Activated T-helper 2 cell treated with anti-CD3 and anti-CD28 coated beads, Interferon-gamma antibody, Interleukin-2, Interleukin-4, amounts not matched to agents 10 μg/mL and 5 μg/mL and 100 μg/mL, durations not matched to agents 14 hours and 24 hours and 36 hours (primary cell): ENCODE data around the gene DCTD. TPM values are rescaled to one million over a fixed set of nuclear protein-coding genes. Genes with fewer than 3 reads are reported as not detected.

Experiments
- DNase-seq: peaks from one replicate; pipeline ENCODE4 v3.0.0; 2021; ENCODE audit warnings: low spot score
- H3K27ac Mint-ChIP-seq: one replicate; pipeline ENCODE4 v1.8.0; 2021; ENCODE audit warnings: mixed read lengths
- H3K27me3 Mint-ChIP-seq: one replicate; pipeline ENCODE4 v1.8.0; 2021; ENCODE audit warnings: low read depth, mixed read lengths
- H3K36me3 Mint-ChIP-seq: one replicate; pipeline ENCODE4 v1.8.0; 2021; ENCODE audit warnings: low read depth, mixed read lengths
- H3K4me1 Mint-ChIP-seq: one replicate; pipeline ENCODE4 v1.8.0; 2021; ENCODE audit warnings: low read depth, mixed read lengths
- H3K4me3 Mint-ChIP-seq: one replicate; pipeline ENCODE4 v1.8.0; 2021; ENCODE audit warnings: low read depth, mild to moderate bottlenecking, moderate library complexity, mixed read lengths
- H3K9me3 Mint-ChIP-seq: one replicate; pipeline ENCODE4 v1.8.0; 2021; ENCODE audit warnings: mixed read lengths
- intact Hi-C: fragments of 100-400 bp; cut with micrococcal nuclease; formaldehyde crosslinking; loops from one replicate; pipeline ENCODE4 v1.15.1; 2023
- total RNA-seq: library from RNA; stranded (reverse); gene quantifications from 2 replicates; pipeline ENCODE4 v1.2.3, GENCODE V29; 2022

DCTD gene
- total RNA-seq, 1 donor from 2014 or later: 121 TPM

DNA sequence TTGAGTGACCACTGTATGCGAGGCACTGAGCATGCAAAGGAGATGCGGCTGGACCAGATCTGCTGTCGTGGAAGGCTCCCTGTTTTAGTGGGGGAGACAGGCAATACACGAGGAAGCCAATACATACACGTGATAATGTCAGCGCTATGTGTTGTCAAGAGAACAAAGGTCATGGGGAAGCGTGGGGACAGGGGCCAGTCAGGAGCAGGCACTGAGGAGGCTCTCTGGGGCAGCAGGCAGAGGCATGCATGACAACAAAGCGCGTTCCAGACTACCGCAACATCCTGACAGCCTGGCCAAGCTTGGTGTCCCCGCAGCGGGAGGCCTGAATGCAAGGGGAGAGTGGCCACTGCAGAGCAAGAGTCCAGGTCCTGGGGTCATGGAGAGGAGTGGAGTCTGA lies 61.9 kb downstream of the DCTD start:
- no peak for DNase-seq

DNA sequence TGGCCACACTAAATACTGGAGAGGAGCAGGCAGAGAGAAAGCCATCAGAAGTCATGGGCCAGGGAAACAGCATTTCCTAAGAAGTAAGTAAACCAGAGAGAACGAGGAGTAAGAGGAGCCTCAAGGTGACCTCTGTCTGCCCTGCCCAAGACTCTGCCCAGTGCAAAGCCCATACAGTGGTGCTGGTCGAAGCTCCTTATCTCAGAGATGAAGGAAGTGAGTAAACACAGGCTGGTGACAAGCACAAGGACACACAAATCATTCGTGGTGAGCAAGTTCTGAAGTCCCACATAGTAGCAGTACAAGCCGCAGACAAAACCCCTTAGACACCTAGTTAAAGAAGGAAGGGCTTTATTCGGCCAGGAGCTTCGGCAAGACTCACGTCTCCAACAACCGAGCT lies 62.7 kb downstream of the DCTD start:
- no peaks in the 10 kb centered on the region for H3K36me3 Mint-ChIP-seq
- H3K27me3 Mint-ChIP-seq: no peaks in the 10 kb centered on the region
- no peak overlapping the region for H3K4me3 Mint-ChIP-seq
- intact Hi-C loops: no loop called here
- no peak overlapping the region for H3K27ac Mint-ChIP-seq
- no peaks in the 10 kb centered on the region for H3K4me1 Mint-ChIP-seq
- no peaks in the 10 kb centered on the region for H3K9me3 Mint-ChIP-seq
- no peak for DNase-seq

More for the DNA sequence above, 61.9 kb downstream of the DCTD start:
- Mint-ChIP-seq H3K27ac (no peak overlapping the region), H3K4me3 (no peak overlapping the region), H3K36me3 (no peaks in the 10 kb centered on the region), H3K4me1 (no peaks in the 10 kb centered on the region), H3K9me3 (no peaks in the 10 kb centered on the region), H3K27me3 (no peaks in the 10 kb centered on the region)
- intact Hi-C loops: no loop called here

GRCh38 chr4:182853731-182854330 lies 63.4 kb downstream of the DCTD start:
- no peak overlapping the region for H3K27ac Mint-ChIP-seq
- H3K27me3 Mint-ChIP-seq: no peaks in the 10 kb centered on the region
- H3K4me1 Mint-ChIP-seq: no peaks in the 10 kb centered on the region
- no peak overlapping the region for H3K4me3 Mint-ChIP-seq
- no peaks in the 10 kb centered on the region for H3K36me3 Mint-ChIP-seq
- intact Hi-C loops: no loop called here
- DNase-seq: no peak
- no peaks in the 10 kb centered on the region for H3K9me3 Mint-ChIP-seq

DNA sequence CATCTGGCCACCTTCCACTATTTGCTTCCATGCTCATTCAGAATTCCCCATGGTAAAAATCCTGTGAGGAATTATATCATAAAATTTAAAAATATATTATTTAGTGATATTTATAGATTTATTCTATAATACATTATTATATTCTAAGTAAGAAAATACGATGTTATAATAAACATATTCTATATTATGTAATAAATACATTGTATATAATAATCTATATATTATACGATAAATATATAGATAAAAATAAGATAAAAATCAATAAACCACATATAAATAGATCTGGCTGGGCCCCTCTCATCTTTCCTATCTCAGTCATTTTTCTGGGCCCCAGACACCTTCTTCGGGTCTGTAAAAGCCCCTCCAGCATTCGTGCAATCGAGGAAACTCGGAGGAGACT lies 68.5 kb downstream of the DCTD start:
- H3K9me3 Mint-ChIP-seq: no peaks in the 10 kb centered on the region
- no peak overlapping the region for H3K27ac Mint-ChIP-seq
- no peaks in the 10 kb centered on the region for H3K4me1 Mint-ChIP-seq
- no peak overlapping the region for H3K4me3 Mint-ChIP-seq
- H3K27me3 Mint-ChIP-seq: no peaks in the 10 kb centered on the region
- intact Hi-C loops: no loop called here
- no peak for DNase-seq
- H3K36me3 Mint-ChIP-seq: no peaks in the 10 kb centered on the region

DNA sequence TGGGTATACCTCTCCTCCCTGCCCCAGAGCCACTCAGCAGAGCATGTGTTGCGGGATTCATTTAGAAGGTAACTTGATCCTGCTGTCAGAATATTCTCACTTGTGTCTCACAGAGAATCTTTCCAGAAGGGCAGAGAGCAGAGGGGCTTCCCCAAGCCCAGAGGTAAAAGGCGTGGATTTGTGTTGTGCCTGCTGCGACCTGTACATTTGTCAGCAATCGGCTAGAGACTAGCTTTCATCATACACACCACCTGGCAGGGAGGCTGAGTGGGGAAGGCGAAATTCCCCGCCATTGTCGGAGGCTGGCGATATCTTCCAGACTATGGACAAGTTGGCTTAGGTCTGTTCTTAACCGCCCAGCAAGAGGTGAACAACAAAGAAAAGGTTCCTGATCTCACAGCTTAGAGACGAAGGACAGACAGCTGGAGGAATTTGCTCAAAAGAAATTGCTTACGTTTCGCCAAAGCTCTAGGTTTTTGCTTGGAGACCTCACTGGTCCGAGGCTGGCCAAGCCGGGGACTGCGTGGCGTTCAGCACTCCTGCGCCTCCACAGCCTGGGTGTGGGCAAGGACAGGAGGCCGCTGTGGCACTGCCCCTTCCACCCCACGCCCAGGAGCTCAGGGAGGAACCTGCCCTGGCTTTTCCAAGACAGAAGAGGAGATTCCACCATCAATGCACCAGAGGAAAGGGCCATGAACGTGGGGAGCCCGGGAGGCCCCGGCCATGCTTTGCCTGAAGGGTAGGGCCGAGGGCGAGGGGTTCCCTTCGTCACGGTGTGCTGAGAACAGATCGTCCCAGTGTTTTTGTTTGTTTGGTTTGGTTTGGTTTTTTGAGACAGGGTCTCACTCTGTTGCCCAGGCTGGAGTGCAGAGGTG lies 69.4 kb downstream of the DCTD start:
- no peak for DNase-seq
- Mint-ChIP-seq H3K27ac (no peak overlapping the region), H3K4me1 (no peaks in the 10 kb centered on the region), H3K27me3 (no peaks in the 10 kb centered on the region), H3K4me3 (no peak overlapping the region), H3K9me3 (no peaks in the 10 kb centered on the region), H3K36me3 (no peaks in the 10 kb centered on the region)
- intact Hi-C loops: no loop called here

GRCh38 chr4:182846036-182846435 lies 71.2 kb downstream of the DCTD start:
- Mint-ChIP-seq H3K4me3 (no peak overlapping the region), H3K36me3 (no peaks in the 10 kb centered on the region), H3K27me3 (no peaks in the 10 kb centered on the region), H3K9me3 (no peaks in the 10 kb centered on the region), H3K4me1 (no peaks in the 10 kb centered on the region), H3K27ac (no peak overlapping the region)
- intact Hi-C loops: no loop called here
- DNase-seq: no peak

- no peaks in the 10 kb centered on the region for H3K36me3 Mint-ChIP-seq
- no peak overlapping the region for H3K27ac Mint-ChIP-seq
- no peaks in the 10 kb centered on the region for H3K4me1 Mint-ChIP-seq
- DNase-seq: no peak
- H3K9me3 Mint-ChIP-seq: no peaks in the 10 kb centered on the region
- H3K4me3 Mint-ChIP-seq: no peak overlapping the region
- H3K27me3 Mint-ChIP-seq: no peaks in the 10 kb centered on the region
- intact Hi-C loops: no loop called here
These were observed 71.6 kb downstream of the DCTD start for GRCh38 chr4:182845618-182846017.

DNA sequence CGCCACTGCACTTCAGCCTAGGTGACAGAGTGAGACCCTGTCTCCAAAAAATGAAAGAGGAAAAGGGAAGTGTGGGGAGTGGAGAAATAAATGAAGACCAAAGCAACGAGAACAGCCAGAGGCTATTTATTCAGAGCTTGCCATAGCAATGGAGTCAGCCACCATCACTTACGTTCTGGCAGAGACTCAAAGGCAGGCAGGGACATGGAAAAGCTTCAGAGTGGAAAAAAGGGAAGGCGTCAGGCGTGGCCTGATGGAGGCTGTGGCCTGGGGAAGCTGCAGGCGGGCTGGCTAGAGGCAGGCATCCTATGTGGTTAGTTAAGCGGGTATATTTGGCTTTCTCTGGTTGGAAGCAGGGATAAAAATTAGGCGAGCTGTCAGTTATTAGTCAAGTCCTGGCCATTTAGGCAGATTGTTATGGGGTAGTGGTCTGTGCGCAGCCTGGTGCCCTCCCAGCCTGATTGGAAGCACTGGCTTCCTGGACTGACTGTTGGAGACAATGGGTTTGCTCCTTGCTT lies 73.3 kb downstream of the DCTD start:
- Mint-ChIP-seq H3K27me3 (no peaks in the 10 kb centered on the region), H3K4me1 (no peaks in the 10 kb centered on the region), H3K4me3 (no peak overlapping the region), H3K36me3 (no peaks in the 10 kb centered on the region), H3K9me3 (no peaks in the 10 kb centered on the region), H3K27ac (no peak overlapping the region)
- intact Hi-C loops: no loop called here
- DNase-seq: no peak

DNA sequence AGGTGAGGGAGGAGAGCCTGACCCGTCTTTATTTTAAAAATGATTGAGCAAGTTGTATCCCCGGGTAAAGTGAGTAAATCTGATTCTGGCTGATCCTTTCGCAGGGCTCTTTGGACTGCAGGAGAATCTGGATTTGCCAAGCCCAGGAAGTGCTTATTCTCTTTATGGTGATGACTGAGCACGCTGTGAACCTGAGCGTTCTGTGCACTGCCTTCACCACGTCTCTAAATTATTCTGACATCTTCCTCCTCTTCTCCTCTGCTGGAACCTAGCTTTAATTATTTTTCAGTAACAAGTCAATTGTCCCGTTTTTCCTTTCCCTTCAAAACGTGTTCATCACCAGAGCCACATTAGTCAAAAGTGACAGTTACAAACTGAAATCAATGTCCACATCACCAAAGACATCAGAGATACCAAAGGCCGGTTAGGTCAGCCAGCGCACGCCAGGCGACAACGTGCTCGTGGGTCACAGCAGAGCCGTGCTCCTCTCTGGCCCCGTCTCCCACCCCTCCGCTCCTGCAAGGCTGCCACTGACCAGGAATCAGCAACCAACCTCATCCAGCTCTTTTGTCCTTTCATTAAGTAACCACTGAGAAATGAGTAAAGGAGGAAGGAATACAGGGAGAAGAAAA lies 74.3 kb downstream of the DCTD start:
- Mint-ChIP-seq H3K27ac (no peak overlapping the region), H3K9me3 (no peaks in the 10 kb centered on the region), H3K27me3 (no peaks in the 10 kb centered on the region), H3K36me3 (no peaks in the 10 kb centered on the region), H3K4me1 (no peaks in the 10 kb centered on the region), H3K4me3 (no peak overlapping the region)
- no peak for DNase-seq
- intact Hi-C loops: no loop called here

DNA sequence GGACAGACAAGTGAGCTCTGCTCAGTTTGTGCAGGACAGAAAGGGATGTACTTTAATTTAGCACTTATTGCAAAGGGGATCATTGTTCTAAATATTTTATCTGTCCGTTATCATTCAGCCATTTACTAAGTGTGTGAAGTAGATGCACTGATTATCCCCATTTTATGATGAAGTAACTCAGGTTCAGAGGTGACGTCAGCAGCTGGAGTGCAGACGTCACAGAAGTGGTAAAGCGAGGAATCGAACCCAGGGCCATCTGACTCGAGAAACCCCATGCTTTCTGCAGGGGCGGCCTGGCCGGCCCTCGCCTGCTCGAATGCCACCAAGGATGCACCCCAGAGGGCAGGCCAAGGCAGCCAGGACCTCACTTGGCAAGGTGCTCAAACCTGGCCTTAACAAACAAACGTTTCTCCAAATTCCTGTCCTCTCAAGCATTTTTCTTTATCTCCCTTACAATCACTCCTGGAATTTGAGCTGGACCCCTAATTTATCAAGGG lies 75.0 kb downstream of the DCTD start:
- Mint-ChIP-seq H3K9me3 (no peaks in the 10 kb centered on the region), H3K27me3 (no peaks in the 10 kb centered on the region), H3K27ac (no peak overlapping the region), H3K4me1 (no peaks in the 10 kb centered on the region), H3K4me3 (no peak overlapping the region), H3K36me3 (no peaks in the 10 kb centered on the region)
- DNase-seq: no peak
- intact Hi-C loops: no loop called here

DNA sequence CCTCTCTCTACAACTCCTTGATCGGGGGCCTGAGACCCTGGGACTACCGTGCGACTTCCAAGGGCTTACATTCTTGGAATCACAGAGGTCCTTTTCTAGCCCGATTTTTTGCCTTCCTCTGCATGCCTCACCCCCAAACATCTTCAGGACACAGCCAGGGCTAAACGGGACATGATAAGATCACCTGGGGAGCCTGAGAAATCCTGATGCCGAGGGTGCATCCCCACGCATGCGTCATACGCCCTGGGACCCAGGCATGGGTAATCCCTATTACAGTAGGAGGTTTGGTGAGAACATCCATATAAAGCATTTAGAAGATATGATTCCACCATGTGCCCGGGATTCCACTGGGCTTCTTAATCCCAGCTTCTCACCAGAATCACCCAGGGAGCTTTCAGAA lies 77.1 kb downstream of the DCTD start:
- peaks cover 3% of the 10 kb centered on the region for H3K27me3 Mint-ChIP-seq
- intact Hi-C loops: no loop called here
- no peak overlapping the region for H3K27ac Mint-ChIP-seq
- no peak for DNase-seq
- H3K4me1 Mint-ChIP-seq: no peaks in the 10 kb centered on the region
- H3K9me3 Mint-ChIP-seq: no peaks in the 10 kb centered on the region
- H3K36me3 Mint-ChIP-seq: no peaks in the 10 kb centered on the region
- H3K4me3 Mint-ChIP-seq: no peak overlapping the region
